ENCODE results near the gene TMEM169.
"Not testable (repeated sequence)": the region's sequence is repeated elsewhere in the genome, so short reads cannot be mapped to it uniquely, and the experiment has no call there.

The TMEM169 gene

GRCh38 chr2:216071111-216071851, 10.4 kb upstream of the TMEM169 start:
- DNase-seq (ENCODE audit: low read depth) = no peak

GRCh38 chr2:216072473-216072872, 9.2 kb upstream of the TMEM169 start:
- no peak for DNase-seq (ENCODE audit: low read depth)

GRCh38 chr2:216073773-216074172, 7.9 kb upstream of the TMEM169 start:
- no peak for DNase-seq (ENCODE audit: low read depth)

- no peak for DNase-seq (ENCODE audit: low read depth)
These were observed 7.3 kb upstream of the TMEM169 start for GRCh38 chr2:216074380-216074779.

- DNase-seq (ENCODE audit: low read depth) = no peak
These were observed 6.9 kb upstream of the TMEM169 start for GRCh38 chr2:216074794-216075193.

- no peak for DNase-seq (ENCODE audit: low read depth)
These were observed 5.9 kb upstream of the TMEM169 start for GRCh38 chr2:216075510-216076485.

GRCh38 chr2:216078776-216079175, 2.9 kb upstream of the TMEM169 start:
- no peak for DNase-seq (ENCODE audit: low read depth)

GRCh38 chr2:216080048-216080447, 1.7 kb upstream of the TMEM169 start:
- DNase-seq (ENCODE audit: low read depth) = not testable (repeated sequence)

- no peak for DNase-seq (ENCODE audit: low read depth)
These were observed 707 bp upstream of the TMEM169 start for GRCh38 chr2:216081012-216081411.

GRCh38 chr2:216082117-216082711, 495 bp downstream of the TMEM169 start:
- DNase-seq (ENCODE audit: low read depth) = no peak

- no peak for DNase-seq (ENCODE audit: low read depth)
These were observed 1.1 kb downstream of the TMEM169 start for GRCh38 chr2:216082805-216083204.

GRCh38 chr2:216083464-216084281, 2.0 kb downstream of the TMEM169 start:
- DNase-seq (ENCODE audit: low read depth) = no peak

GRCh38 chr2:216084547-216084946, 2.8 kb downstream of the TMEM169 start:
- DNase-seq (ENCODE audit: low read depth) = no peak

GRCh38 chr2:216086207-216086893, 4.6 kb downstream of the TMEM169 start:
- no peak for DNase-seq (ENCODE audit: low read depth)

GRCh38 chr2:216090369-216090786, 8.7 kb downstream of the TMEM169 start:
- no peak for DNase-seq (ENCODE audit: low read depth)

- DNase-seq (ENCODE audit: low read depth) = no peak
These were observed 10.9 kb downstream of the TMEM169 start for GRCh38 chr2:216092646-216093045.

GRCh38 chr2:216094701-216095100, 13.0 kb downstream of the TMEM169 start:
- DNase-seq (ENCODE audit: low read depth) = no peak

GRCh38 chr2:216098421-216099334, 17.0 kb downstream of the TMEM169 start:
- no peak for DNase-seq (ENCODE audit: low read depth)

GRCh38 chr2:216101109-216101508, 19.4 kb downstream of the TMEM169 start:
- no peak for DNase-seq (ENCODE audit: low read depth)

- no peak for DNase-seq (ENCODE audit: low read depth)
These were observed 21.5 kb downstream of the TMEM169 start for GRCh38 chr2:216103213-216103612.
